Muscle of leg (tissue), 11 donors: Measurements from ENCODE around the gene RANBP9. TPM values are rescaled to one million over a fixed set of nuclear protein-coding genes. Genes with fewer than 3 reads are reported as not detected.
A peak's percentile ranks its signal among the peaks of the same experiment; 100 is the strongest.

Experiments used
- DNase-seq: peaks from one replicate; pipeline ENCODE4 v3.0.0; 2013
- H3K27ac ChIP-seq: one replicate; pipeline ENCODE4 v1.5.1; 2013; ENCODE audit warnings: mild to moderate bottlenecking, low read length, control low read depth
- H3K27me3 ChIP-seq: one replicate; pipeline ENCODE4 v1.6.1; 2013; ENCODE audit warnings: low read length; ENCODE audit not compliant: control insufficient read depth, insufficient read depth
- H3K36me3 ChIP-seq: one replicate; pipeline ENCODE4 v1.6.1; 2013; ENCODE audit warnings: low read length; ENCODE audit not compliant: control insufficient read depth, insufficient read depth
- H3K4me1 ChIP-seq: one replicate; pipeline ENCODE4 v1.6.1; 2013; ENCODE audit warnings: low read length; ENCODE audit not compliant: control insufficient read depth, insufficient read depth
- H3K4me3 ChIP-seq: one replicate; pipeline ENCODE4 v1.5.1; 2013; ENCODE audit warnings: low read length, control low read depth
- H3K9me3 ChIP-seq: replicated peaks from 2 replicates; pipeline ENCODE4 v1.6.1; 2013; ENCODE audit warnings: low read depth, low read length; ENCODE audit not compliant: control insufficient read depth
- WGBS: methylation state at CpG from one replicate; pipeline ENCODE4 v1.1.5; 2013; ENCODE audit warnings: missing lambda C conversion rate; ENCODE audit not compliant: insufficient coverage; 5-methylcytosine and 5-hydroxymethylcytosine counted together
- polyA plus RNA-seq, 8 donors: library from polyadenylated mRNA; unstranded; fragments of 120-200 nt; gene quantifications; one replicate each; pipeline versions ENCODE4 v1.2.1 to v1.2.3, GENCODE V29; 2013; ENCODE audit warnings: inconsistent platforms in 1 of 8, low replicate concordance in 1 of 8; ENCODE audit not compliant: insufficient read length in 8 of 8, insufficient read depth in 1 of 8
- total RNA-seq: library from RNA; stranded (reverse); fragments of 120-200 nt; gene quantifications from one replicate; pipeline ENCODE4 v1.2.4, GENCODE V29; 2013

Gene RANBP9
- total and polyA plus RNA-seq, 9 donors: 23.4 to 35.6 (median 27.7) TPM

- no peak overlapping the region for H3K27ac ChIP-seq
- no peaks in the 10 kb centered on the region for H3K4me1 ChIP-seq
- no peaks in the 10 kb centered on the region for H3K9me3 ChIP-seq
- no peak for DNase-seq
- no peaks in the 10 kb centered on the region for H3K27me3 ChIP-seq
- WGBS: no CpG with 5 or more reads among the region's 2 CpGs
- no peak overlapping the region for H3K4me3 ChIP-seq
- H3K36me3 ChIP-seq: no peaks in the 10 kb centered on the region
Observed at GRCh38 chr6:13697857-13698256, 13.8 kb downstream of the RANBP9 start.

- no peaks in the 10 kb centered on the region for H3K27me3 ChIP-seq
- no peak overlapping the region for H3K4me3 ChIP-seq
- no peak for DNase-seq
- no peaks in the 10 kb centered on the region for H3K9me3 ChIP-seq
- no peak overlapping the region for H3K27ac ChIP-seq
- H3K4me1 ChIP-seq: no peaks in the 10 kb centered on the region
- WGBS: no CpG with 5 or more reads among the region's 1 CpG
- peaks cover 3% of the 10 kb centered on the region for H3K36me3 ChIP-seq
Observed at GRCh38 chr6:13696226-13696625, 15.4 kb downstream of the RANBP9 start.

GRCh38 chr6:13695252-13695651 lies 16.4 kb downstream of the RANBP9 start:
- H3K27me3 ChIP-seq: no peaks in the 10 kb centered on the region
- H3K9me3 ChIP-seq: no peaks in the 10 kb centered on the region
- WGBS: no CpG with 5 or more reads among the region's 1 CpG
- peaks cover 3% of the 10 kb centered on the region for H3K36me3 ChIP-seq
- H3K27ac ChIP-seq: no peak overlapping the region
- no peaks in the 10 kb centered on the region for H3K4me1 ChIP-seq
- peak; percentile 15 for DNase-seq
- H3K4me3 ChIP-seq: no peak overlapping the region

- H3K4me1 ChIP-seq: no peaks in the 10 kb centered on the region
- no peak overlapping the region for H3K27ac ChIP-seq
Observed at GRCh38 chr6:13694562-13694961, 17.1 kb downstream of the RANBP9 start.

GRCh38 chr6:13689511-13690256 lies 22.0 kb downstream of the RANBP9 start:
- no peak for DNase-seq
- Histone ChIP-seq H3K4me3 (no peak overlapping the region), H3K4me1 (no peaks in the 10 kb centered on the region), H3K36me3 (peaks cover 9% of the 10 kb centered on the region), H3K27me3 (no peaks in the 10 kb centered on the region), H3K9me3 (no peaks in the 10 kb centered on the region), H3K27ac (no peak overlapping the region)
- WGBS: no CpG with 5 or more reads among the region's 5 CpGs

More at GRCh38 chr6:13694562-13694961, 17.1 kb downstream of the RANBP9 start:
- Histone ChIP-seq H3K27me3 (no peaks in the 10 kb centered on the region), H3K9me3 (no peaks in the 10 kb centered on the region), H3K4me3 (no peak overlapping the region), H3K36me3 (peaks cover 3% of the 10 kb centered on the region)
- no CpG with 5 or more reads among the region's 4 CpGs for WGBS
- no peak for DNase-seq

GRCh38 chr6:13688692-13689196 lies 22.9 kb downstream of the RANBP9 start:
- no peak for DNase-seq
- Histone ChIP-seq H3K4me1 (no peaks in the 10 kb centered on the region), H3K27ac (no peak overlapping the region), H3K9me3 (no peaks in the 10 kb centered on the region), H3K4me3 (no peak overlapping the region), H3K36me3 (peaks cover 9% of the 10 kb centered on the region), H3K27me3 (no peaks in the 10 kb centered on the region)
- 100% methylated on average over 2 of the region's 5 CpGs for WGBS

- H3K4me1 ChIP-seq: no peaks in the 10 kb centered on the region
- H3K27ac ChIP-seq: no peak overlapping the region
- peaks cover 9% of the 10 kb centered on the region for H3K36me3 ChIP-seq
- no peak for DNase-seq
- H3K9me3 ChIP-seq: no peaks in the 10 kb centered on the region
- H3K27me3 ChIP-seq: no peaks in the 10 kb centered on the region
- no peak overlapping the region for H3K4me3 ChIP-seq
- WGBS: no CpG with 5 or more reads among the region's 1 CpG
Observed at GRCh38 chr6:13687917-13688351, 23.7 kb downstream of the RANBP9 start.

- H3K9me3 ChIP-seq: no peaks in the 10 kb centered on the region
- H3K27ac ChIP-seq: no peak overlapping the region
- H3K27me3 ChIP-seq: no peaks in the 10 kb centered on the region
- H3K4me1 ChIP-seq: no peaks in the 10 kb centered on the region
- no peak overlapping the region for H3K4me3 ChIP-seq
- DNase-seq: no peak
- peaks cover 6% of the 10 kb centered on the region for H3K36me3 ChIP-seq
- WGBS: 83% methylated on average over 1 of the region's 4 CpGs
Observed at GRCh38 chr6:13684855-13685254, 26.8 kb downstream of the RANBP9 start.

GRCh38 chr6:13683038-13683437 lies 28.6 kb downstream of the RANBP9 start:
- Histone ChIP-seq H3K36me3 (no peaks in the 10 kb centered on the region), H3K4me1 (no peaks in the 10 kb centered on the region), H3K9me3 (no peaks in the 10 kb centered on the region), H3K27me3 (no peaks in the 10 kb centered on the region), H3K27ac (no peak overlapping the region), H3K4me3 (no peak overlapping the region)
- no peak for DNase-seq

GRCh38 chr6:13682346-13682745 lies 29.3 kb downstream of the RANBP9 start:
- Histone ChIP-seq H3K9me3 (peaks cover 3% of the 10 kb centered on the region), H3K4me1 (no peaks in the 10 kb centered on the region), H3K27me3 (no peaks in the 10 kb centered on the region), H3K27ac (no peak overlapping the region), H3K4me3 (no peak overlapping the region), H3K36me3 (no peaks in the 10 kb centered on the region)
- no peak for DNase-seq
- WGBS: no CpG with 5 or more reads among the region's 6 CpGs
